ENCODE results near the gene SF3B3.
"Not testable (repeated sequence)": the region's sequence is repeated elsewhere in the genome, so short reads cannot be mapped to it uniquely, and the experiment has no call there.

The SF3B3 gene

DNA sequence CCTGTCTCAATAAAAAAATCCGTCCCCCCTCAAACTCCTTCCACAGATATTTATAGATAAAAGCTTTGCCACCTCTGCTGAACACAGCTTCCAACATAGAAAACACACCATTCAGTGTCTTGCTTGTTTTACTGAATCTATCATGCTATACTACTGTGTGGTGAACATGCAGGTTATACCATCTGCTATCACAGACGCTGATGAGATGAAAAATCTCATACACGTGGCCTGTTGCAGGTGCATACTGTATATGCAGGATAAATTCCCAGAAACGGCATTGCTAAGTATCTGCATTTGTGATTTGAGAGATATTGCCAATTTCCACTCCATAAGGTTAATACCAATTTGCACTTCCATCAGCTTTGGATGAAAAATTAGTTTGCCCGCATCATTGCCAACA lies 92.3 kb downstream of the SF3B3 start:
- no peak for DNase-seq (ENCODE audit: low spot score)

GRCh38 chr16:70621864-70622263 lies 98.2 kb downstream of the SF3B3 start:
- not testable (repeated sequence) for DNase-seq (ENCODE audit: low spot score)
